H1 (cell line): ENCODE data around the gene DPYD. TPM values are rescaled to one million over a fixed set of nuclear protein-coding genes. Genes with fewer than 3 reads are reported as not detected.

Source experiments
- ASH2L ChIP-seq: fragments of 200-600, 300-600 bp; sonication (generic); IDR thresholded peaks from one replicate; pipeline ENCODE4 v1.7.1; 2017; ENCODE audit warnings: low read length
- ATF3 ChIP-seq: IDR thresholded peaks from 2 replicates; pipeline ENCODE4 v1.6.1; 2011; ENCODE audit warnings: low read depth, mild to moderate bottlenecking, low read length; ENCODE audit not compliant: insufficient read depth
- CBX5 ChIP-seq: fragments of 300-800, 300-1000 bp; sonication (generic); IDR thresholded peaks from 2 replicates; pipeline ENCODE4 v1.7.1; 2016; ENCODE audit warnings: antibody characterized with exemption, low read length, low read depth
- CTBP2 ChIP-seq: IDR thresholded peaks from 2 replicates; pipeline ENCODE4 v1.7.0; 2011; ENCODE audit warnings: borderline replicate concordance, mild to moderate bottlenecking, moderate library complexity, mixed read lengths, low read length; ENCODE audit not compliant: insufficient read depth, insufficient read length
- NRF1 ChIP-seq: IDR thresholded peaks from 2 replicates; pipeline ENCODE4 v1.6.1; 2011; ENCODE audit warnings: mild to moderate bottlenecking, low read depth, low read length, improper control_type of control experiment
- PHF8 ChIP-seq: fragments of 200-600 bp; sonication (generic); conservative IDR thresholded peaks from 2 replicates; pipeline ENCODE4 v1.7.1; 2012; ENCODE audit warnings: low read depth, mild to moderate bottlenecking, inconsistent platforms, low read length, moderate library complexity
- POLR2A ChIP-seq, 2 experiments: IDR thresholded peaks; 1 replicate in 1 of 2; 2 replicates in 1 of 2; pipeline ENCODE4 v1.6.1; 2011; ENCODE audit warnings: low read depth in 2 of 2, low read length in 2 of 2, mild to moderate bottlenecking in 2 of 2; ENCODE audit errors: control extremely low read depth in 1 of 2
- POU5F1 ChIP-seq: IDR thresholded peaks from 2 replicates; pipeline ENCODE4 v1.6.1; 2011; ENCODE audit warnings: low read depth, mild to moderate bottlenecking, low read length, moderate library complexity
- SIN3A ChIP-seq, 2 experiments: IDR thresholded peaks in 1 of 2; conservative IDR thresholded peaks in 1 of 2; 2 replicates each; pipeline ENCODE4 v1.6.1; 2011 to 2012; ENCODE audit warnings: low read length in 2 of 2, improper control_type of control experiment in 1 of 2, low read depth in 1 of 2, mild to moderate bottlenecking in 1 of 2
- SP2 ChIP-seq: IDR thresholded peaks from 2 replicates; pipeline ENCODE4 v1.6.1; 2012; ENCODE audit warnings: mild to moderate bottlenecking, low read length, inconsistent platforms
- polyA plus RNA-seq, 7 experiments: library from polyadenylated mRNA; depleted of rRNA in 3 of 7; stranded (reverse) in 5 of 7; unstranded in 2 of 7; fragments of >200 nt in 5 of 7; fragments of 200-250 nt in 2 of 7; gene quantifications; 1 replicate in 5 of 7; 2 replicates in 1 of 7; 4 replicates in 1 of 7; pipeline versions ENCODE4 v1.2.1 to v1.2.3, GENCODE V29; 2011 to 2013; ENCODE audit warnings: missing spikeins in 2 of 7, mixed read lengths in 2 of 7
- total RNA-seq: library from RNA; stranded (reverse); fragmentation: NEBNext Ultra II Directional; extraction: Animal tissue kit (Norgen Biotek cat#: 25700); gene quantifications from 2 replicates; pipeline ENCODE4 v1.2.1, GENCODE V29; 2021

Gene DPYD
- total and polyA plus RNA-seq, 2 of the 8 experiments (the other 6 are each of a cell fraction or from before 2014, with no cell fraction given), result 0.29 to 0.73 TPM

GRCh38 chr1:97348599-97349265, 572.1 kb downstream of the DPYD start (continued):
- TF ChIP-seq ATF3 (no peak), SP2 (no peak), PHF8 (no peak), ASH2L (no peak), POU5F1 (no peak), SIN3A (conservative IDR thresholded peaks at IDR 0.05 in 1 of 2, IDR thresholded peaks at IDR 0.05 in 1 of 2; ENCODE audit: low read depth in 1 of 2, low read length in 2 of 2) (no peak), CBX5 (no peak), NRF1 (no peak), CTBP2 (no peak), POLR2A (IDR thresholded peaks at IDR 0.05; ENCODE audit: control extremely low read depth in 1 of 2, low read depth in 2 of 2, low read length in 2 of 2) (no peak)
- TF ChIP-seq, all 59 proteins: peak for 0
